NOMO-1 treated with DMSO at 0.1 percent for 48 hours (cell line): ENCODE results near the gene CEP85.

Experiments
- DNase-seq: peaks from one replicate; lab custom pipeline; 2025; ENCODE audit not compliant: unreplicated experiment; lab: John Stamatoyannopoulos, UW

CEP85 gene

GRCh38 chr1:26288311-26288941, 54.4 kb downstream of the CEP85 start:
- DNase-seq = peak; percentile 17

- peak; percentile 96 for DNase-seq
Measured at GRCh38 chr1:26289158-26290059, 55.4 kb downstream of the CEP85 start.

GRCh38 chr1:26290122-26290881, 56.3 kb downstream of the CEP85 start:
- DNase-seq = peak; percentile 41

GRCh38 chr1:26290882-26291261, 56.9 kb downstream of the CEP85 start:
- DNase-seq = no peak

GRCh38 chr1:26291433-26291832, 57.4 kb downstream of the CEP85 start:
- no peak for DNase-seq

- DNase-seq = no peak
Measured at GRCh38 chr1:26291939-26292338, 57.9 kb downstream of the CEP85 start.

- DNase-seq = peak; percentile 11
Measured at GRCh38 chr1:26292735-26293134, 58.7 kb downstream of the CEP85 start.

- no peak for DNase-seq
Measured at GRCh38 chr1:26293911-26294463, 60.0 kb downstream of the CEP85 start.

- DNase-seq = no peak
Measured at GRCh38 chr1:26295194-26296138, 61.5 kb downstream of the CEP85 start.

GRCh38 chr1:26296340-26297056, 62.5 kb downstream of the CEP85 start:
- DNase-seq = no peak

- no peak for DNase-seq
Measured at GRCh38 chr1:26297057-26297790, 63.2 kb downstream of the CEP85 start.

GRCh38 chr1:26297791-26298124, 63.8 kb downstream of the CEP85 start:
- DNase-seq = no peak

GRCh38 chr1:26300578-26301275, 66.7 kb downstream of the CEP85 start:
- no peak for DNase-seq

GRCh38 chr1:26302733-26303405, 68.9 kb downstream of the CEP85 start:
- no peak for DNase-seq

GRCh38 chr1:26305667-26306289, 71.8 kb downstream of the CEP85 start:
- DNase-seq = peak; percentile 77

- peak; percentile 97 for DNase-seq
Measured at GRCh38 chr1:26306290-26307229, 72.6 kb downstream of the CEP85 start, which contains the start of gene UBXN11. UBXN11 (minus strand) TSS chr1:26306636; CDS start chr1:26302883, 3,753 bp downstream.
